ENCODE measurements around the gene IGFBP1. TPM values are rescaled to one million over a fixed set of nuclear protein-coding genes. Genes with fewer than 3 reads are reported as not detected.
A peak's percentile ranks its signal among the peaks of the same experiment; 100 is the strongest.

Gene IGFBP1
- total and polyA plus RNA-seq, 2 of the 13 experiments (the other 11 are each of a cell fraction or from before 2014, with no cell fraction given), result 5.4 to 885 TPM

DNA sequence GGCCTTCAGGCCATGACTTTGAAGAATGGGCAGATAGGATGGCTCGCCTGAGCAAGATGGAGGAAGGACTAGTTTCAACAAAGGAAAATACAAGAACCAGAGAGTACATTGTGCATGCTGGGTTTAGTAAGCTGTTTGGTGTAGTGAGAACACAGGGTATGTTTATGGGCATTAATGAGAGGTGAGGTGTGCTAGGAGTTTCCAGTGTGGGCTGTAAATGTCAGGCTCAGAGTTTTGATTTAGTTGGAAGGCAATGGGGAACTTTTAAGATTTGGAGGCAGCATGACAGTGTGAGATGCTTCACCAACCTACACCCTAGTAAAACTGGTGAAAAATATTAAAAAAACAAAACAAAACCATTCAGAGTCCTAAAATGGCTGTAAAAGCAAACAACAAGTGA, 13.3 kb downstream of the IGFBP1 start (continued):
- TF ChIP-seq HCFC1 (IDR thresholded peaks at IDR 0.05; ENCODE audit: low read depth, low read length), result no peak
- TF ChIP-seq SRY (CRISPR knock-in tag; IDR thresholded peaks at IDR 0.05), result no peak
- no peak for TF ChIP-seq ZFX (CRISPR knock-in tag; IDR thresholded peaks at IDR 0.05; ENCODE audit: low read depth)

DNA sequence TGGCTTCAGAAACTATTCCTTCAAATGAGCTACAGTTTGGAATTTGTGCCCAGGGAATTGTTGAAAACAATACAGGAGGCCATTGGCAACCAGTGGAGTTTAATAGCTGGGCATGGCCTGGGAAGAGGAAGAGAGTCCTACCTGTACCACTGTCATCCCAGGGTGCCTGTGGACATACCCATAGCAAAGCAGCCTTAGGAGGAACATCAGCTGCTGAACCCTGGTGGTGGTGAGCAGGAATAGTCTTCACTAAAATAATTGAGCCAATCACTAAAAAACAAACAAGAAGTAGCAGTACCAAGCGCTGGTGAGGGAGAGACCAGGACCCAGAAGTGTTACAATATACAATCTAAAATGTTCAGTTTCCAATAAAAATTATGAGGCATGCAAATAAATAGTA, 14.5 kb downstream of the IGFBP1 start:
- TF ChIP-seq ZNF432 (CRISPR knock-in tag; IDR thresholded peaks at IDR 0.05; ENCODE audit: borderline replicate concordance) (no peak), ZNF263 (CRISPR knock-in tag; IDR thresholded peaks at IDR 0.05) (peak; percentile 32; the same call in 1 of the 2 replicates), ZBTB7A (CRISPR knock-in tag; IDR thresholded peaks at IDR 0.05) (no peak), STAG1 (CRISPR knock-in tag; IDR thresholded peaks at IDR 0.05) (peak; percentile 54), XRCC5 (optimal IDR thresholded peaks at IDR 0.05; ENCODE audit: low read length) (no peak), ARNTL (CRISPR knock-in tag; IDR thresholded peaks at IDR 0.05) (no peak), ZNF552 (CRISPR knock-in tag; IDR thresholded peaks at IDR 0.05; ENCODE audit: borderline replicate concordance) (no peak), POLR2AphosphoS5 (IDR thresholded peaks at IDR 0.05; ENCODE audit: low read depth, low read length) (no peak)
- TF ChIP-seq, protein P1, sequence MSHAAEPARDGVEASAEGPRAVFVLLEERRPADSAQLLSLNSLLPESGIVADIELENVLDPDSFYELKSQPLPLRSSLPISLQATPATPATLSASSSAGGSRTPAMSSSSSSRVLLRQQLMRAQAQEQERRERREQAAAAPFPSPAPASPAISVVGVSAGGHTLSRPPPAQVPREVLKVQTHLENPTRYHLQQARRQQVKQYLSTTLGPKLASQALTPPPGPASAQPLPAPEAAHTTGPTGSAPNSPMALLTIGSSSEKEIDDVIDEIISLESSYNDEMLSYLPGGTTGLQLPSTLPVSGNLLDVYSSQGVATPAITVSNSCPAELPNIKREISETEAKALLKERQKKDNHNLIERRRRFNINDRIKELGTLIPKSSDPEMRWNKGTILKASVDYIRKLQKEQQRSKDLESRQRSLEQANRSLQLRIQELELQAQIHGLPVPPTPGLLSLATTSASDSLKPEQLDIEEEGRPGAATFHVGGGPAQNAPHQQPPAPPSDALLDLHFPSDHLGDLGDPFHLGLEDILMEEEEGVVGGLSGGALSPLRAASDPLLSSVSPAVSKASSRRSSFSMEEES (CRISPR knock-in tag; IDR thresholded peaks at IDR 0.05), result no peak
- TF ChIP-seq, protein P2, sequence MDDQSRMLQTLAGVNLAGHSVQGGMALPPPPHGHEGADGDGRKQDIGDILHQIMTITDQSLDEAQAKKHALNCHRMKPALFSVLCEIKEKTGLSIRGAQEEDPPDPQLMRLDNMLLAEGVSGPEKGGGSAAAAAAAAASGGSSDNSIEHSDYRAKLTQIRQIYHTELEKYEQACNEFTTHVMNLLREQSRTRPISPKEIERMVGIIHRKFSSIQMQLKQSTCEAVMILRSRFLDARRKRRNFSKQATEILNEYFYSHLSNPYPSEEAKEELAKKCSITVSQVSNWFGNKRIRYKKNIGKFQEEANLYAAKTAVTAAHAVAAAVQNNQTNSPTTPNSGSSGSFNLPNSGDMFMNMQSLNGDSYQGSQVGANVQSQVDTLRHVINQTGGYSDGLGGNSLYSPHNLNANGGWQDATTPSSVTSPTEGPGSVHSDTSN (CRISPR knock-in tag; IDR thresholded peaks at IDR 0.05; ENCODE audit: borderline replicate concordance), result no peak
- TF ChIP-seq, protein P3, sequence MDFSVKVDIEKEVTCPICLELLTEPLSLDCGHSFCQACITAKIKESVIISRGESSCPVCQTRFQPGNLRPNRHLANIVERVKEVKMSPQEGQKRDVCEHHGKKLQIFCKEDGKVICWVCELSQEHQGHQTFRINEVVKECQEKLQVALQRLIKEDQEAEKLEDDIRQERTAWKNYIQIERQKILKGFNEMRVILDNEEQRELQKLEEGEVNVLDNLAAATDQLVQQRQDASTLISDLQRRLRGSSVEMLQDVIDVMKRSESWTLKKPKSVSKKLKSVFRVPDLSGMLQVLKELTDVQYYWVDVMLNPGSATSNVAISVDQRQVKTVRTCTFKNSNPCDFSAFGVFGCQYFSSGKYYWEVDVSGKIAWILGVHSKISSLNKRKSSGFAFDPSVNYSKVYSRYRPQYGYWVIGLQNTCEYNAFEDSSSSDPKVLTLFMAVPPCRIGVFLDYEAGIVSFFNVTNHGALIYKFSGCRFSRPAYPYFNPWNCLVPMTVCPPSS (IDR thresholded peaks at IDR 0.05), result no peak
- TF ChIP-seq, protein P4, sequence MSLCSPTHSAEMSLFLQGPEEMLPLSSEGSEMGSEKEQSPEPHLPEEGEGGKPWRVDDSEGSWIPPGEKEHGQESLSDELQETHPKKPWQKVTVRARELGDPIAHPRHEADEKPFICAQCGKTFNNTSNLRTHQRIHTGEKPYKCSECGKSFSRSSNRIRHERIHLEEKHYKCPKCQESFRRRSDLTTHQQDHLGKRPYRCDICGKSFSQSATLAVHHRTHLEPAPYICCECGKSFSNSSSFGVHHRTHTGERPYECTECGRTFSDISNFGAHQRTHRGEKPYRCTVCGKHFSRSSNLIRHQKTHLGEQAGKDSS (CRISPR knock-in tag; IDR thresholded peaks at IDR 0.05; ENCODE audit: borderline replicate concordance, low read depth), result no peak
- TF ChIP-seq, protein P5, sequence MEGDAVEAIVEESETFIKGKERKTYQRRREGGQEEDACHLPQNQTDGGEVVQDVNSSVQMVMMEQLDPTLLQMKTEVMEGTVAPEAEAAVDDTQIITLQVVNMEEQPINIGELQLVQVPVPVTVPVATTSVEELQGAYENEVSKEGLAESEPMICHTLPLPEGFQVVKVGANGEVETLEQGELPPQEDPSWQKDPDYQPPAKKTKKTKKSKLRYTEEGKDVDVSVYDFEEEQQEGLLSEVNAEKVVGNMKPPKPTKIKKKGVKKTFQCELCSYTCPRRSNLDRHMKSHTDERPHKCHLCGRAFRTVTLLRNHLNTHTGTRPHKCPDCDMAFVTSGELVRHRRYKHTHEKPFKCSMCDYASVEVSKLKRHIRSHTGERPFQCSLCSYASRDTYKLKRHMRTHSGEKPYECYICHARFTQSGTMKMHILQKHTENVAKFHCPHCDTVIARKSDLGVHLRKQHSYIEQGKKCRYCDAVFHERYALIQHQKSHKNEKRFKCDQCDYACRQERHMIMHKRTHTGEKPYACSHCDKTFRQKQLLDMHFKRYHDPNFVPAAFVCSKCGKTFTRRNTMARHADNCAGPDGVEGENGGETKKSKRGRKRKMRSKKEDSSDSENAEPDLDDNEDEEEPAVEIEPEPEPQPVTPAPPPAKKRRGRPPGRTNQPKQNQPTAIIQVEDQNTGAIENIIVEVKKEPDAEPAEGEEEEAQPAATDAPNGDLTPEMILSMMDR (CRISPR knock-in tag; IDR thresholded peaks at IDR 0.05), result peak; percentile 37

More for the DNA sequence above, 14.5 kb downstream of the IGFBP1 start:
- CTCF ChIA-PET (ENCODE audit: low intra/inter-chr PET ratio, low total read pairs), result interaction anchor here (1.7 kb wide), 1 partner anchor 31 kb away, joined by 6 read pairs; no protein-coding TSS in a partner anchor
- Histone ChIP-seq H3K4me1 (ENCODE audit: insufficient read depth, low read length) (peaks cover 6% of the 10 kb centered on the region; the same call in 1 of the 2 replicates), H3K27me3 (ENCODE audit: control insufficient read depth in 1 of 2, insufficient read depth in 2 of 2, low read length in 2 of 2) (no peaks in the 10 kb centered on the region), H3K9ac (ENCODE audit: insufficient read depth, low read depth, low read length) (no peak overlapping the region), H3K36me3 (replicated peaks in 1 of 2; ENCODE audit: control insufficient read depth in 1 of 2, insufficient read depth in 2 of 2, low read length in 2 of 2) (no peaks in the 10 kb centered on the region), H3K9me3 (ENCODE audit: low read length) (no peaks in the 10 kb centered on the region), H2AFZ (ENCODE audit: low read length) (no peak overlapping the region), H3K79me2 (ENCODE audit: insufficient read depth, low read length) (no peaks in the 10 kb centered on the region), H3K27ac (ENCODE audit: extremely low read length, insufficient read depth, low read length) (no peak overlapping the region), H3K4me3 (replicated peaks in 1 of 3; ENCODE audit: insufficient read depth in 1 of 3, low read depth in 2 of 3, low read length in 3 of 3) (no peak overlapping the region), H3K4me2 (ENCODE audit: low read depth, low read length) (no peak overlapping the region), H4K20me1 (ENCODE audit: insufficient read depth, low read length) (no peaks in the 10 kb centered on the region)
- in situ Hi-C loops (cut with HindIII; ENCODE audit: extremely low pct_ligation_motif_present, low pct_unique_long_range_greater_than_20kb), result no loop called here
- POLR2A ChIA-PET, result interaction anchor here (0.8 to 1.8 kb wide), 5 partner anchors 9 to 22 kb away, joined by 3 to 9 read pairs (median 3); partner anchors contain the start of gene IGFBP1
- no TSS peak for BruUV-seq (replicated peaks)
- intact Hi-C loops (cut with micrococcal nuclease; ENCODE audit: unreplicated experiment), result no loop called here
- WGBS (ENCODE audit: low lambda C conversion rate), result 5% methylated on average over 1 of the region's 1 CpG
- FAIRE-seq, result no peak
- DNase-seq (ENCODE audit: low spot score), result peak; percentile 20
- peak; percentile 91 for ATAC-seq

Data from HepG2 (cell line).